H1 (cell line): ENCODE results near the gene DCTN2. TPM values are rescaled to one million over a fixed set of nuclear protein-coding genes. Genes with fewer than 3 reads are reported as not detected.

Experiments
- CTCF ChIA-PET: fragments of 300-600 bp; sonication (Branson Sonifier 250); formaldehyde crosslinking; loops from one replicate; lab custom pipeline; 2021; ENCODE audit not compliant: partially characterized antibody; lab: Charles Lee
- POLR2A ChIA-PET: fragments of 300-600 bp; sonication (Branson Sonifier 250); formaldehyde crosslinking; loops from one replicate; lab custom pipeline; 2021; ENCODE audit warnings: inconsistent platforms; ENCODE audit not compliant: partially characterized antibody; lab: Charles Lee
- DNase-seq, 2 experiments: peaks; one replicate each; pipeline versions ENCODE4 v3.0.0 to v3.0.0-alpha.2; 2010 to 2022; ENCODE audit warnings: low spot score in 2 of 2, low read depth in 1 of 2, mixed read lengths in 1 of 2
- FAIRE-seq: peaks from 2 replicates; lab custom pipeline; 2011; peaks lifted over from hg19 to GRCh38; lab: Jason Lieb, UNC
- H2AFZ ChIP-seq: 2 replicates; pipeline ENCODE4 v1.8.1; 2012; ENCODE audit warnings: low read length, inconsistent platforms
- H2AK5ac ChIP-seq: 2 replicates; pipeline ENCODE4 v1.6.1; 2013; ENCODE audit warnings: low read depth, low read length
- H2BK120ac ChIP-seq: replicated peaks from 2 replicates; pipeline ENCODE3; 2013; ENCODE audit warnings: low read depth, low read length, inconsistent platforms
- H2BK12ac ChIP-seq: 2 replicates; pipeline ENCODE4 v1.6.1; 2013; ENCODE audit warnings: low read depth, low read length
- H2BK15ac ChIP-seq: 2 replicates; pipeline ENCODE4 v1.6.1; 2013; ENCODE audit warnings: low read length
- H2BK20ac ChIP-seq: 2 replicates; pipeline ENCODE4 v1.6.1; 2013; ENCODE audit warnings: low read length
- H2BK5ac ChIP-seq: 2 replicates; pipeline ENCODE4 v1.6.1; 2013; ENCODE audit warnings: low read depth, low read length
- H3K14ac ChIP-seq: 2 replicates; pipeline ENCODE4 v1.6.1; 2013; ENCODE audit warnings: inconsistent platforms; ENCODE audit not compliant: insufficient read length
- H3K18ac ChIP-seq: 2 replicates; pipeline ENCODE4 v1.6.1; 2013; ENCODE audit warnings: low read length; ENCODE audit errors: extremely low read depth
- H3K23ac ChIP-seq: 2 replicates; pipeline ENCODE4 v1.6.1; 2013; ENCODE audit warnings: inconsistent platforms; ENCODE audit not compliant: insufficient read length
- H3K23me2 ChIP-seq: 2 replicates; pipeline ENCODE4 v1.6.1; 2013; ENCODE audit warnings: low read depth, low read length
- H3K27ac ChIP-seq: 2 replicates; pipeline ENCODE4 v1.6.1; 2011; ENCODE audit warnings: low read depth, low read length, inconsistent platforms
- H3K27me3 ChIP-seq, 4 experiments: replicated peaks in 1 of 4; 1 replicate in 1 of 4; 2 replicates in 3 of 4; pipeline versions ENCODE4 v1.6.1 to v1.8.1; 2011 to 2013; ENCODE audit warnings: low read length in 3 of 4, mild to moderate bottlenecking in 3 of 4, inconsistent platforms in 2 of 4, mixed read lengths in 2 of 4, moderate library complexity in 1 of 4; ENCODE audit not compliant: control insufficient read depth in 3 of 4, insufficient read depth in 3 of 4; ENCODE audit errors: extremely low read depth in 1 of 4
- H3K36me3 ChIP-seq, 4 experiments: 2 replicates each; pipeline versions ENCODE4 v1.6.1 to v1.8.1; 2011 to 2013; ENCODE audit warnings: mild to moderate bottlenecking in 4 of 4, low read length in 3 of 4, moderate library complexity in 2 of 4, control low read depth in 1 of 4, inconsistent platforms in 1 of 4; ENCODE audit not compliant: insufficient read depth in 4 of 4, control insufficient read depth in 2 of 4
- H3K4ac ChIP-seq: replicated peaks from 2 replicates; pipeline ENCODE3; 2013; ENCODE audit warnings: low read length, low read depth, mixed read lengths, inconsistent platforms; ENCODE audit not compliant: insufficient read length
- H3K4me1 ChIP-seq, 4 experiments: replicated peaks in 1 of 4; 1 replicate in 1 of 4; 2 replicates in 3 of 4; pipeline versions ENCODE4 v1.6.1 to v1.8.1; 2011 to 2013; ENCODE audit warnings: low read length in 3 of 4, inconsistent platforms in 2 of 4, mixed read lengths in 1 of 4; ENCODE audit not compliant: insufficient read depth in 4 of 4, control insufficient read depth in 3 of 4
- H3K4me2 ChIP-seq, 2 experiments: 2 replicates each; pipeline versions ENCODE4 v1.6.1 to v1.8.1; 2011 to 2013; ENCODE audit warnings: low read depth in 2 of 2, low read length in 2 of 2, control low read depth in 1 of 2, inconsistent platforms in 1 of 2, mild to moderate bottlenecking in 1 of 2; ENCODE audit not compliant: insufficient read depth in 1 of 2
- H3K4me3 ChIP-seq, 4 experiments: fragments of 200-600, 300-600 bp in 1 of 4; sonication (generic), shearing (Covaris generic), sonication (Bioruptor Twin) in 1 of 4; 2 replicates each; pipeline versions ENCODE4 v1.5.1 to v1.8.1; 2011 to 2016; ENCODE audit warnings: low read length in 4 of 4, low read depth in 3 of 4, control low read depth in 2 of 4, inconsistent platforms in 2 of 4, mild to moderate bottlenecking in 2 of 4, mixed read lengths in 1 of 4, moderate library complexity in 1 of 4; ENCODE audit not compliant: insufficient read depth in 2 of 4; ENCODE audit errors: extremely low read depth in 1 of 4
- H3K56ac ChIP-seq: replicated peaks from 2 replicates; pipeline ENCODE3; 2013; ENCODE audit warnings: low read depth, mild to moderate bottlenecking, mixed read lengths, low read length, inconsistent platforms; ENCODE audit not compliant: insufficient read length
- H3K79me1 ChIP-seq: 2 replicates; pipeline ENCODE4 v1.6.1; 2013; ENCODE audit warnings: low read depth, low read length, control low read depth
- H3K79me2 ChIP-seq, 2 experiments: 2 replicates each; pipeline versions ENCODE4 v1.6.1 to v1.8.1; 2012 to 2013; ENCODE audit warnings: low read length in 2 of 2, mild to moderate bottlenecking in 2 of 2, inconsistent platforms in 1 of 2; ENCODE audit not compliant: insufficient read depth in 2 of 2, control insufficient read depth in 1 of 2
- H3K9ac ChIP-seq, 4 experiments: replicated peaks in 1 of 4; 1 replicate in 1 of 4; 2 replicates in 3 of 4; pipeline versions ENCODE4 v1.6.1 to v1.8.1; 2011 to 2013; ENCODE audit warnings: low read depth in 3 of 4, low read length in 3 of 4, control low read depth in 2 of 4, mild to moderate bottlenecking in 2 of 4, moderate library complexity in 2 of 4, inconsistent platforms in 1 of 4; ENCODE audit errors: extremely low read depth in 1 of 4
- H3K9me3 ChIP-seq, 2 experiments: 2 replicates each; pipeline versions ENCODE4 v1.6.1 to v1.8.1; 2012 to 2013; ENCODE audit warnings: mild to moderate bottlenecking in 2 of 2, moderate library complexity in 2 of 2, control low read depth in 1 of 2, inconsistent platforms in 1 of 2, low read depth in 1 of 2, low read length in 1 of 2, mixed read lengths in 1 of 2; ENCODE audit not compliant: insufficient read depth in 2 of 2
- H4K20me1 ChIP-seq, 2 experiments: replicated peaks in 1 of 2; 2 replicates each; pipeline versions ENCODE3 to v1.8.1; 2011 to 2013; ENCODE audit warnings: inconsistent platforms in 2 of 2, low read length in 2 of 2, mild to moderate bottlenecking in 1 of 2; ENCODE audit not compliant: insufficient read depth in 2 of 2, control insufficient read depth in 1 of 2
- H4K5ac ChIP-seq: 2 replicates; pipeline ENCODE4 v1.6.1; 2013; ENCODE audit warnings: low read length, low read depth, mixed read lengths, inconsistent platforms; ENCODE audit not compliant: insufficient read length
- H4K8ac ChIP-seq: 2 replicates; pipeline ENCODE4 v1.8.0; 2013; ENCODE audit warnings: mild to moderate bottlenecking, moderate library complexity, low read length, inconsistent platforms; ENCODE audit not compliant: insufficient read depth; ENCODE audit errors: extremely low read depth
- H4K91ac ChIP-seq: replicated peaks from 2 replicates; pipeline ENCODE3; 2013; ENCODE audit warnings: low read length, mixed read lengths, inconsistent platforms; ENCODE audit not compliant: insufficient read length
- ATF2 ChIP-seq: IDR thresholded peaks from 2 replicates; pipeline ENCODE4 v1.6.1; 2012; ENCODE audit warnings: low read length, inconsistent platforms
- CTCF ChIP-seq, 3 experiments: IDR thresholded peaks; 1 replicate in 2 of 3; 2 replicates in 1 of 3; pipeline versions ENCODE4 v1.5.1 to v1.6.1; 2011; ENCODE audit warnings: low read length in 3 of 3, mild to moderate bottlenecking in 3 of 3, inconsistent platforms in 2 of 3, low read depth in 1 of 3, moderate library complexity in 1 of 3; ENCODE audit not compliant: insufficient read depth in 1 of 3; ENCODE audit errors: control extremely low read depth in 1 of 3
- JUND ChIP-seq: IDR thresholded peaks from 2 replicates; pipeline ENCODE4 v1.6.1; 2011; ENCODE audit warnings: mild to moderate bottlenecking, improper control_type of control experiment, low read length
- RNF2 ChIP-seq: fragments of 200-900, 300-1000 bp; sonication (generic); IDR thresholded peaks from 2 replicates; pipeline ENCODE4 v1.7.1; 2016; ENCODE audit warnings: borderline replicate concordance, low read depth, mild to moderate bottlenecking, antibody characterized with exemption, low read length; ENCODE audit not compliant: poor library complexity, severe bottlenecking; ENCODE audit errors: missing control alignments
- SP2 ChIP-seq: IDR thresholded peaks from 2 replicates; pipeline ENCODE4 v1.6.1; 2012; ENCODE audit warnings: mild to moderate bottlenecking, low read length, inconsistent platforms
- WGBS, 2 experiments: shearing (Covaris generic) in 1 of 2; methylation state at CpG; one replicate each; pipeline versions ENCODE4 v1.1.6 to v1.1.7; 2013 to 2015; ENCODE audit warnings: low lambda C conversion rate in 2 of 2, mixed read lengths in 2 of 2, inconsistent platforms in 1 of 2, low coverage in 1 of 2, missing lambda C conversion rate in 1 of 2; ENCODE audit not compliant: insufficient replicate concordance in 2 of 2, insufficient coverage in 1 of 2, insufficient read length in 1 of 2; ENCODE audit errors: extremely low coverage in 1 of 2, missing lambda C conversion rate in 1 of 2; 5-methylcytosine and 5-hydroxymethylcytosine counted together
- polyA plus RNA-seq, 7 experiments: library from polyadenylated mRNA; depleted of rRNA in 3 of 7; stranded (reverse) in 5 of 7; unstranded in 2 of 7; fragments of >200 nt in 5 of 7; fragments of 200-250 nt in 2 of 7; gene quantifications; 1 replicate in 5 of 7; 2 replicates in 1 of 7; 4 replicates in 1 of 7; pipeline versions ENCODE4 v1.2.1 to v1.2.3, GENCODE V29; 2011 to 2013; ENCODE audit warnings: missing spikeins in 2 of 7, mixed read lengths in 2 of 7
- total RNA-seq: library from RNA; stranded (reverse); fragmentation: NEBNext Ultra II Directional; extraction: Animal tissue kit (Norgen Biotek cat#: 25700); gene quantifications from 2 replicates; pipeline ENCODE4 v1.2.1, GENCODE V29; 2021

DCTN2 gene
- total and polyA plus RNA-seq, 2 of the 8 experiments (the other 6 are each of a cell fraction or from before 2014, with no cell fraction given), result 90.3 to 91.9 TPM

GRCh38 chr12:57571926-57572762 is 25.2 kb upstream of the DCTN2 start:
- no peak overlapping the region for H3K4me2 ChIP-seq
- no peak overlapping the region for H3K4ac ChIP-seq
- H2BK15ac ChIP-seq, result no peak overlapping the region
- no peak overlapping the region for H2AFZ ChIP-seq
- H2AK5ac ChIP-seq, result no peak overlapping the region
- peaks cover 22 to 79% (median 57%) of the 10 kb centered on the region in 4 experiments for H3K36me3 ChIP-seq
- no peaks in the 10 kb centered on the region for H3K79me2 ChIP-seq
- no peak overlapping the region for H2BK20ac ChIP-seq
- DNase-seq, result no peak
- H2BK12ac ChIP-seq, result no peak overlapping the region
- no peak overlapping the region for H3K9ac ChIP-seq
- no peaks in the 10 kb centered on the region for H3K27me3 ChIP-seq
- no peak overlapping the region for H3K14ac ChIP-seq
- H3K9me3 ChIP-seq, result no peaks in the 10 kb centered on the region
- no peak overlapping the region for H3K23ac ChIP-seq
- ChIA-PET CTCF (interaction anchor here (0.9 to 6.1 kb wide), 5 partner anchors 12 to 47 kb away, joined by 3 to 62 read pairs (median 3); no protein-coding TSS in a partner anchor), POLR2A (interaction anchor here (0.8 to 1.8 kb wide), 3 partner anchors 11 to 40 kb away, joined by 3 to 6 read pairs (median 5); partner anchors contain the start of gene DCTN2)
- no peak overlapping the region for H3K27ac ChIP-seq
- H3K18ac ChIP-seq, result no peak overlapping the region
- H4K8ac ChIP-seq, result no peak overlapping the region
- H4K20me1 ChIP-seq, result peaks cover 0 to 5% of the 10 kb centered on the region in 2 experiments
- no peak overlapping the region for H3K56ac ChIP-seq
- no peak for FAIRE-seq
- H2BK5ac ChIP-seq, result no peak overlapping the region
- TF ChIP-seq SP2 (no peak), JUND (no peak), ATF2 (no peak), CTCF (IDR thresholded peaks at IDR 0.05; ENCODE audit: control extremely low read depth in 1 of 3, insufficient read depth in 1 of 3, low read depth in 1 of 3, low read length in 3 of 3) (no peak), RNF2 (no peak)
- no peak overlapping the region for H4K5ac ChIP-seq
- H4K91ac ChIP-seq, result no peak overlapping the region
- H3K4me3 ChIP-seq, result no peak overlapping the region
- H2BK120ac ChIP-seq, result no peak overlapping the region
- H3K79me1 ChIP-seq, result no peaks in the 10 kb centered on the region
- WGBS, 2 experiments, result 89% methylated on average over 12 of the region's 12 CpGs; no CpG with 5 or more reads in 1 of the 2 experiments
- H3K4me1 ChIP-seq, result no peaks in the 10 kb centered on the region
- H3K23me2 ChIP-seq, result no peaks in the 10 kb centered on the region
